Esophagus squamous epithelium (tissue), 5 donors: Measurements from ENCODE around the gene DNAJB13. TPM values are rescaled to one million over a fixed set of nuclear protein-coding genes. Genes with fewer than 3 reads are reported as not detected.
A peak's percentile ranks its signal among the peaks of the same experiment; 100 is the strongest.

Source experiments
- DNase-seq: peaks from one replicate; lab custom pipeline; 2025; lab: John Stamatoyannopoulos, UW
- H3K27ac ChIP-seq, 4 donors: fragments of 200-600 bp; sonication (generic); one replicate each; pipeline ENCODE4 v1.5.1; 2016 to 2019; ENCODE audit warnings: mild to moderate bottlenecking in 1 of 4
- H3K27me3 ChIP-seq, 4 donors: fragments of 200-600 bp; sonication (generic); 1 replicate in 3 of 4; 2 replicates in 1 of 4; pipeline versions ENCODE4 v1.5.1 to v1.6.0; 2017 to 2021; ENCODE audit warnings: antibody characterized with exemption in 1 of 4
- H3K36me3 ChIP-seq, 3 donors: fragments of 200-600 bp; sonication (generic); one replicate each; pipeline ENCODE4 v1.5.1; 2016 to 2019
- H3K4me1 ChIP-seq, 3 donors: fragments of 200-600 bp; sonication (generic); one replicate each; pipeline ENCODE4 v1.5.1; 2017 to 2019
- H3K4me3 ChIP-seq, 4 donors: fragments of 200-600 bp; sonication (generic); 1 replicate in 3 of 4; 2 replicates in 1 of 4; pipeline ENCODE4 v1.5.1; 2016 to 2019; ENCODE audit warnings: mild to moderate bottlenecking in 2 of 4, moderate library complexity in 1 of 4
- H3K9me3 ChIP-seq, 3 donors: fragments of 200-600 bp; sonication (generic); one replicate each; pipeline ENCODE4 v1.5.1; 2016 to 2019
- CTCF ChIP-seq, 6 experiments: fragments of 450-650 bp in 4 of 6; fragments of 200-600 bp in 2 of 6; sonication (generic) in 2 of 6; IDR thresholded peaks; one replicate each; pipeline ENCODE4 v1.5.1; 2016 to 2019; ENCODE audit warnings: antibody characterized with exemption in 6 of 6, mild to moderate bottlenecking in 4 of 6, moderate library complexity in 4 of 6
- POLR2A ChIP-seq, 4 donors: fragments of 450-650 bp; IDR thresholded peaks; one replicate each; pipeline ENCODE4 v1.6.1; 2017; ENCODE audit warnings: antibody characterized with exemption in 4 of 4, mild to moderate bottlenecking in 4 of 4, moderate library complexity in 3 of 4
- WGBS, 2 donors: methylation state at CpG; one replicate each; pipeline ENCODE4 v1.1.5; 2018; 5-methylcytosine and 5-hydroxymethylcytosine counted together
- intact Hi-C: fragments of 100-400 bp; cut with DNase I; formaldehyde crosslinking; loops from one replicate; pipeline ENCODE4 v1.15.0; 2022
- total RNA-seq, 4 donors: library from RNA; depleted of rRNA; stranded (reverse); fragments of >200 nt; gene quantifications; one replicate each; pipeline ENCODE4 v1.1.0, GENCODE V29; 2016
- donor health status: DM: yes; HTN: yes; CAD: no.

Gene DNAJB13
- total RNA-seq, 4 donors from 2014 or later, result not detected

- TF ChIP-seq POLR2A (IDR thresholded peaks at IDR 0.05) (no peak), CTCF (IDR thresholded peaks at IDR 0.05) (no peak)
- Histone ChIP-seq H3K27ac (peak overlapping the region in 1 of 4 donors; percentile 55), H3K36me3 (peaks cover 0 to 36% (median 0%) of the 10 kb centered on the region in 3 donors), H3K9me3 (no peaks in the 10 kb centered on the region), H3K4me3 (no peak overlapping the region), H3K27me3 (no peaks in the 10 kb centered on the region), H3K4me1 (peaks cover 7 to 39% (median 16%) of the 10 kb centered on the region in 3 donors)
- DNase-seq, result no peak
- intact Hi-C loops, result no loop called here
- 89 to 93% methylated on average over 13 of the region's 13 CpGs for WGBS, 2 donors
Observed at GRCh38 chr11:73974604-73975478, 24.0 kb downstream of the DNAJB13 start.

- Histone ChIP-seq H3K4me1 (peaks cover 7 to 44% (median 18%) of the 10 kb centered on the region in 3 donors), H3K36me3 (peaks cover 0 to 36% (median 0%) of the 10 kb centered on the region in 3 donors), H3K27ac (no peak overlapping the region), H3K9me3 (no peaks in the 10 kb centered on the region), H3K27me3 (no peaks in the 10 kb centered on the region), H3K4me3 (no peak overlapping the region)
- intact Hi-C loops, result no loop called here
- WGBS, 2 donors, result 63% methylated on average over 6 of the region's 6 CpGs; no CpG with 5 or more reads in 1 of the 2 donors
- no peak for DNase-seq
- TF ChIP-seq POLR2A (IDR thresholded peaks at IDR 0.05), result no peak
- no peak for TF ChIP-seq CTCF (IDR thresholded peaks at IDR 0.05)
Observed at GRCh38 chr11:73975479-73975757, 24.6 kb downstream of the DNAJB13 start.

GRCh38 chr11:73976451-73977151 lies 25.8 kb downstream of the DNAJB13 start:
- H3K27me3 ChIP-seq, result no peaks in the 10 kb centered on the region
- DNase-seq, result no peak
- H3K4me3 ChIP-seq, result no peak overlapping the region
- peak overlapping the region in 1 of 4 donors; percentile 21 for H3K27ac ChIP-seq
- TF ChIP-seq POLR2A (IDR thresholded peaks at IDR 0.05) (no peak), CTCF (IDR thresholded peaks at IDR 0.05) (no peak)
- H3K36me3 ChIP-seq, result peaks cover 0 to 36% (median 0%) of the 10 kb centered on the region in 3 donors
- WGBS, 2 donors, result 85 to 87% methylated on average over 8 to 10 of the region's 14 CpGs
- intact Hi-C loops, result no loop called here
- no peaks in the 10 kb centered on the region for H3K9me3 ChIP-seq
- peaks cover 7 to 56% (median 22%) of the 10 kb centered on the region in 3 donors for H3K4me1 ChIP-seq

- Histone ChIP-seq H3K27me3 (no peaks in the 10 kb centered on the region), H3K27ac (no peak overlapping the region), H3K4me3 (no peak overlapping the region), H3K36me3 (peaks cover 0 to 36% (median 0%) of the 10 kb centered on the region in 3 donors), H3K9me3 (no peaks in the 10 kb centered on the region), H3K4me1 (peaks cover 5 to 67% (median 28%) of the 10 kb centered on the region in 3 donors)
- no peak for TF ChIP-seq POLR2A (IDR thresholded peaks at IDR 0.05)
- no peak for TF ChIP-seq CTCF (IDR thresholded peaks at IDR 0.05)
- intact Hi-C loops, result no loop called here
- no peak for DNase-seq
- 92 to 94% methylated on average over 6 to 17 of the region's 18 CpGs for WGBS, 2 donors
Observed at GRCh38 chr11:73977856-73978519, 27.2 kb downstream of the DNAJB13 start.
